H1 (cell line): ENCODE data around the gene PRSS22. TPM values are rescaled to one million over a fixed set of nuclear protein-coding genes. Genes with fewer than 3 reads are reported as not detected.
A peak's percentile ranks its signal among the peaks of the same experiment; 100 is the strongest.
"Not testable (repeated sequence)": the region's sequence is repeated elsewhere in the genome, so short reads cannot be mapped to it uniquely, and the experiment has no call there.

Experiments used
- CTCF ChIA-PET: fragments of 300-600 bp; sonication (Branson Sonifier 250); formaldehyde crosslinking; loops from one replicate; lab custom pipeline; 2021; ENCODE audit not compliant: partially characterized antibody; lab: Charles Lee
- POLR2A ChIA-PET: fragments of 300-600 bp; sonication (Branson Sonifier 250); formaldehyde crosslinking; loops from one replicate; lab custom pipeline; 2021; ENCODE audit warnings: inconsistent platforms; ENCODE audit not compliant: partially characterized antibody; lab: Charles Lee
- DNase-seq, 2 experiments: peaks; one replicate each; pipeline versions ENCODE4 v3.0.0 to v3.0.0-alpha.2; 2010 to 2022; ENCODE audit warnings: low spot score in 2 of 2, low read depth in 1 of 2, mixed read lengths in 1 of 2
- FAIRE-seq: peaks from 2 replicates; lab custom pipeline; 2011; peaks lifted over from hg19 to GRCh38; lab: Jason Lieb, UNC
- H2AFZ ChIP-seq: 2 replicates; pipeline ENCODE4 v1.8.1; 2012; ENCODE audit warnings: low read length, inconsistent platforms
- H2AK5ac ChIP-seq: 2 replicates; pipeline ENCODE4 v1.6.1; 2013; ENCODE audit warnings: low read depth, low read length
- H2BK120ac ChIP-seq: replicated peaks from 2 replicates; pipeline ENCODE3; 2013; ENCODE audit warnings: low read depth, low read length, inconsistent platforms
- H2BK12ac ChIP-seq: 2 replicates; pipeline ENCODE4 v1.6.1; 2013; ENCODE audit warnings: low read depth, low read length
- H2BK15ac ChIP-seq: 2 replicates; pipeline ENCODE4 v1.6.1; 2013; ENCODE audit warnings: low read length
- H2BK20ac ChIP-seq: 2 replicates; pipeline ENCODE4 v1.6.1; 2013; ENCODE audit warnings: low read length
- H2BK5ac ChIP-seq: 2 replicates; pipeline ENCODE4 v1.6.1; 2013; ENCODE audit warnings: low read depth, low read length
- H3K14ac ChIP-seq: 2 replicates; pipeline ENCODE4 v1.6.1; 2013; ENCODE audit warnings: inconsistent platforms; ENCODE audit not compliant: insufficient read length
- H3K18ac ChIP-seq: 2 replicates; pipeline ENCODE4 v1.6.1; 2013; ENCODE audit warnings: low read length; ENCODE audit errors: extremely low read depth
- H3K23ac ChIP-seq: 2 replicates; pipeline ENCODE4 v1.6.1; 2013; ENCODE audit warnings: inconsistent platforms; ENCODE audit not compliant: insufficient read length
- H3K23me2 ChIP-seq: 2 replicates; pipeline ENCODE4 v1.6.1; 2013; ENCODE audit warnings: low read depth, low read length
- H3K27ac ChIP-seq: 2 replicates; pipeline ENCODE4 v1.6.1; 2011; ENCODE audit warnings: low read depth, low read length, inconsistent platforms
- H3K27me3 ChIP-seq, 4 experiments: replicated peaks in 1 of 4; 1 replicate in 1 of 4; 2 replicates in 3 of 4; pipeline versions ENCODE4 v1.6.1 to v1.8.1; 2011 to 2013; ENCODE audit warnings: low read length in 3 of 4, mild to moderate bottlenecking in 3 of 4, inconsistent platforms in 2 of 4, mixed read lengths in 2 of 4, moderate library complexity in 1 of 4; ENCODE audit not compliant: control insufficient read depth in 3 of 4, insufficient read depth in 3 of 4; ENCODE audit errors: extremely low read depth in 1 of 4
- H3K36me3 ChIP-seq, 4 experiments: 2 replicates each; pipeline versions ENCODE4 v1.6.1 to v1.8.1; 2011 to 2013; ENCODE audit warnings: mild to moderate bottlenecking in 4 of 4, low read length in 3 of 4, moderate library complexity in 2 of 4, control low read depth in 1 of 4, inconsistent platforms in 1 of 4; ENCODE audit not compliant: insufficient read depth in 4 of 4, control insufficient read depth in 2 of 4
- H3K4ac ChIP-seq: replicated peaks from 2 replicates; pipeline ENCODE3; 2013; ENCODE audit warnings: low read length, low read depth, mixed read lengths, inconsistent platforms; ENCODE audit not compliant: insufficient read length
- H3K4me1 ChIP-seq, 4 experiments: replicated peaks in 1 of 4; 1 replicate in 1 of 4; 2 replicates in 3 of 4; pipeline versions ENCODE4 v1.6.1 to v1.8.1; 2011 to 2013; ENCODE audit warnings: low read length in 3 of 4, inconsistent platforms in 2 of 4, mixed read lengths in 1 of 4; ENCODE audit not compliant: insufficient read depth in 4 of 4, control insufficient read depth in 3 of 4
- H3K4me2 ChIP-seq, 2 experiments: 2 replicates each; pipeline versions ENCODE4 v1.6.1 to v1.8.1; 2011 to 2013; ENCODE audit warnings: low read depth in 2 of 2, low read length in 2 of 2, control low read depth in 1 of 2, inconsistent platforms in 1 of 2, mild to moderate bottlenecking in 1 of 2; ENCODE audit not compliant: insufficient read depth in 1 of 2
- H3K4me3 ChIP-seq, 4 experiments: fragments of 200-600, 300-600 bp in 1 of 4; sonication (generic), shearing (Covaris generic), sonication (Bioruptor Twin) in 1 of 4; 2 replicates each; pipeline versions ENCODE4 v1.5.1 to v1.8.1; 2011 to 2016; ENCODE audit warnings: low read length in 4 of 4, low read depth in 3 of 4, control low read depth in 2 of 4, inconsistent platforms in 2 of 4, mild to moderate bottlenecking in 2 of 4, mixed read lengths in 1 of 4, moderate library complexity in 1 of 4; ENCODE audit not compliant: insufficient read depth in 2 of 4; ENCODE audit errors: extremely low read depth in 1 of 4
- H3K56ac ChIP-seq: replicated peaks from 2 replicates; pipeline ENCODE3; 2013; ENCODE audit warnings: low read depth, mild to moderate bottlenecking, mixed read lengths, low read length, inconsistent platforms; ENCODE audit not compliant: insufficient read length
- H3K79me1 ChIP-seq: 2 replicates; pipeline ENCODE4 v1.6.1; 2013; ENCODE audit warnings: low read depth, low read length, control low read depth
- H3K79me2 ChIP-seq, 2 experiments: 2 replicates each; pipeline versions ENCODE4 v1.6.1 to v1.8.1; 2012 to 2013; ENCODE audit warnings: low read length in 2 of 2, mild to moderate bottlenecking in 2 of 2, inconsistent platforms in 1 of 2; ENCODE audit not compliant: insufficient read depth in 2 of 2, control insufficient read depth in 1 of 2
- H3K9ac ChIP-seq, 4 experiments: replicated peaks in 1 of 4; 1 replicate in 1 of 4; 2 replicates in 3 of 4; pipeline versions ENCODE4 v1.6.1 to v1.8.1; 2011 to 2013; ENCODE audit warnings: low read depth in 3 of 4, low read length in 3 of 4, control low read depth in 2 of 4, mild to moderate bottlenecking in 2 of 4, moderate library complexity in 2 of 4, inconsistent platforms in 1 of 4; ENCODE audit errors: extremely low read depth in 1 of 4
- H3K9me3 ChIP-seq, 2 experiments: 2 replicates each; pipeline versions ENCODE4 v1.6.1 to v1.8.1; 2012 to 2013; ENCODE audit warnings: mild to moderate bottlenecking in 2 of 2, moderate library complexity in 2 of 2, control low read depth in 1 of 2, inconsistent platforms in 1 of 2, low read depth in 1 of 2, low read length in 1 of 2, mixed read lengths in 1 of 2; ENCODE audit not compliant: insufficient read depth in 2 of 2
- H4K20me1 ChIP-seq, 2 experiments: replicated peaks in 1 of 2; 2 replicates each; pipeline versions ENCODE3 to v1.8.1; 2011 to 2013; ENCODE audit warnings: inconsistent platforms in 2 of 2, low read length in 2 of 2, mild to moderate bottlenecking in 1 of 2; ENCODE audit not compliant: insufficient read depth in 2 of 2, control insufficient read depth in 1 of 2
- H4K5ac ChIP-seq: 2 replicates; pipeline ENCODE4 v1.6.1; 2013; ENCODE audit warnings: low read length, low read depth, mixed read lengths, inconsistent platforms; ENCODE audit not compliant: insufficient read length
- H4K8ac ChIP-seq: 2 replicates; pipeline ENCODE4 v1.8.0; 2013; ENCODE audit warnings: mild to moderate bottlenecking, moderate library complexity, low read length, inconsistent platforms; ENCODE audit not compliant: insufficient read depth; ENCODE audit errors: extremely low read depth
- H4K91ac ChIP-seq: replicated peaks from 2 replicates; pipeline ENCODE3; 2013; ENCODE audit warnings: low read length, mixed read lengths, inconsistent platforms; ENCODE audit not compliant: insufficient read length
- CREB1 ChIP-seq: IDR thresholded peaks from 2 replicates; pipeline ENCODE4 v1.6.1; 2012; ENCODE audit warnings: inconsistent platforms
- CTCF ChIP-seq, 3 experiments: IDR thresholded peaks; 1 replicate in 2 of 3; 2 replicates in 1 of 3; pipeline versions ENCODE4 v1.5.1 to v1.6.1; 2011; ENCODE audit warnings: low read length in 3 of 3, mild to moderate bottlenecking in 3 of 3, inconsistent platforms in 2 of 3, low read depth in 1 of 3, moderate library complexity in 1 of 3; ENCODE audit not compliant: insufficient read depth in 1 of 3; ENCODE audit errors: control extremely low read depth in 1 of 3
- JUND ChIP-seq: IDR thresholded peaks from 2 replicates; pipeline ENCODE4 v1.6.1; 2011; ENCODE audit warnings: mild to moderate bottlenecking, improper control_type of control experiment, low read length
- RAD21 ChIP-seq, 2 experiments: IDR thresholded peaks in 1 of 2; conservative IDR thresholded peaks in 1 of 2; 2 replicates each; pipeline ENCODE4 v1.6.1; 2011; ENCODE audit warnings: low read depth in 2 of 2, low read length in 2 of 2, improper control_type of control experiment in 1 of 2, inconsistent platforms in 1 of 2, mild to moderate bottlenecking in 1 of 2, moderate library complexity in 1 of 2
- SIN3A ChIP-seq, 2 experiments: IDR thresholded peaks in 1 of 2; conservative IDR thresholded peaks in 1 of 2; 2 replicates each; pipeline ENCODE4 v1.6.1; 2011 to 2012; ENCODE audit warnings: low read length in 2 of 2, improper control_type of control experiment in 1 of 2, low read depth in 1 of 2, mild to moderate bottlenecking in 1 of 2
- WGBS, 2 experiments: shearing (Covaris generic) in 1 of 2; methylation state at CpG; one replicate each; pipeline versions ENCODE4 v1.1.6 to v1.1.7; 2013 to 2015; ENCODE audit warnings: low lambda C conversion rate in 2 of 2, mixed read lengths in 2 of 2, inconsistent platforms in 1 of 2, low coverage in 1 of 2, missing lambda C conversion rate in 1 of 2; ENCODE audit not compliant: insufficient replicate concordance in 2 of 2, insufficient coverage in 1 of 2, insufficient read length in 1 of 2; ENCODE audit errors: extremely low coverage in 1 of 2, missing lambda C conversion rate in 1 of 2; 5-methylcytosine and 5-hydroxymethylcytosine counted together
- polyA plus RNA-seq, 7 experiments: library from polyadenylated mRNA; depleted of rRNA in 3 of 7; stranded (reverse) in 5 of 7; unstranded in 2 of 7; fragments of >200 nt in 5 of 7; fragments of 200-250 nt in 2 of 7; gene quantifications; 1 replicate in 5 of 7; 2 replicates in 1 of 7; 4 replicates in 1 of 7; pipeline versions ENCODE4 v1.2.1 to v1.2.3, GENCODE V29; 2011 to 2013; ENCODE audit warnings: missing spikeins in 2 of 7, mixed read lengths in 2 of 7
- total RNA-seq: library from RNA; stranded (reverse); fragmentation: NEBNext Ultra II Directional; extraction: Animal tissue kit (Norgen Biotek cat#: 25700); gene quantifications from 2 replicates; pipeline ENCODE4 v1.2.1, GENCODE V29; 2021

Gene PRSS22
- total and polyA plus RNA-seq, 2 of the 8 experiments (the other 6 are each of a cell fraction or from before 2014, with no cell fraction given) = 4.0 to 4.4 TPM

GRCh38 chr16:2907084-2907753 lies 49.2 kb upstream of the PRSS22 start:
- H3K27ac ChIP-seq, H3K56ac ChIP-seq, H4K5ac ChIP-seq, H3K27me3 ChIP-seq, FAIRE-seq, H3K4me1 ChIP-seq, H4K8ac ChIP-seq, H3K79me2 ChIP-seq, H3K4me2 ChIP-seq, H3K9ac ChIP-seq, H2BK120ac ChIP-seq, H3K4ac ChIP-seq, H2BK12ac ChIP-seq, H3K23ac ChIP-seq, H2BK5ac ChIP-seq, H2AK5ac ChIP-seq, H2AFZ ChIP-seq, H4K91ac ChIP-seq, H3K9me3 ChIP-seq, H3K79me1 ChIP-seq, H3K23me2 ChIP-seq, H4K20me1 ChIP-seq, H3K36me3 ChIP-seq, H2BK20ac ChIP-seq, H3K4me3 ChIP-seq, H3K14ac ChIP-seq, H2BK15ac ChIP-seq, H3K18ac ChIP-seq: not testable (repeated sequence)
- TF ChIP-seq CREB1 (peak; percentile 49; the same call in 1 of the 2 replicates), RAD21 (IDR thresholded peaks at IDR 0.05 in 1 of 2, conservative IDR thresholded peaks at IDR 0.05 in 1 of 2; ENCODE audit: low read depth in 2 of 2, low read length in 2 of 2) (peak; percentile 28 to 43; a peak in 3 of 4 replicates), SIN3A (conservative IDR thresholded peaks at IDR 0.05 in 1 of 2, IDR thresholded peaks at IDR 0.05 in 1 of 2; ENCODE audit: low read depth in 1 of 2, low read length in 2 of 2) (peak in 1 of 2 experiments; percentile 64; a peak in 1 of 4 replicates), CTCF (IDR thresholded peaks at IDR 0.05; ENCODE audit: control extremely low read depth in 1 of 3, insufficient read depth in 1 of 3, low read depth in 1 of 3, low read length in 3 of 3) (peak; percentile 46 to 63 (median 61)), JUND (0 out of 2 replicates have a peak, but pooled peaks have one; percentile 40)
- WGBS, 2 experiments = 37% methylated on average over 15 of the region's 17 CpGs; no CpG with 5 or more reads in 1 of the 2 experiments
- ChIA-PET CTCF (interaction anchor here (0.6 to 3.6 kb wide), 21 partner anchors 8 to 116 kb away, joined by 3 to 29 read pairs (median 4); partner anchors contain the start of gene FLYWCH2), POLR2A (interaction anchor here (0.7 to 2.6 kb wide), 5 partner anchors 9 to 67 kb away, joined by 3 to 11 read pairs (median 3); partner anchors contain the start of gene FLYWCH2)
- peak in 1 of 2 experiments; percentile 67 for DNase-seq
